ENCODE results near the gene AKAP5. TPM values are rescaled to one million over a fixed set of nuclear protein-coding genes. Genes with fewer than 3 reads are reported as not detected.
A peak's percentile ranks its signal among the peaks of the same experiment; 100 is the strongest.

Gene AKAP5
- total RNA-seq, 1 donor from 2014 or later, result 0.15 TPM

- H3K4me3 Mint-ChIP-seq (ENCODE audit: unreplicated experiment), result peak overlapping the region; percentile 92
- H3K27ac Mint-ChIP-seq (ENCODE audit: unreplicated experiment), result no peak overlapping the region
- no peak for TF ChIP-seq CTCF (IDR thresholded peaks at IDR 0.05; ENCODE audit: partially characterized antibody, unreplicated experiment)
- no peaks in the 10 kb centered on the region for H3K36me3 Mint-ChIP-seq (ENCODE audit: unreplicated experiment)
- no peaks in the 10 kb centered on the region for H3K4me1 Mint-ChIP-seq (ENCODE audit: low read depth, unreplicated experiment)
- peaks cover 6% of the 10 kb centered on the region for H3K27me3 Mint-ChIP-seq (ENCODE audit: unreplicated experiment)
- peaks cover 2% of the 10 kb centered on the region for H3K9me3 Mint-ChIP-seq (ENCODE audit: unreplicated experiment)
- no peak for DNase-seq
Measured at GRCh38 chr14:64464651-64465050, 648 bp upstream of the AKAP5 start.

GRCh38 chr14:64465831-64466554 lies 694 bp downstream of the AKAP5 start:
- no peaks in the 10 kb centered on the region for H3K4me1 Mint-ChIP-seq (ENCODE audit: low read depth, unreplicated experiment)
- no peaks in the 10 kb centered on the region for H3K36me3 Mint-ChIP-seq (ENCODE audit: unreplicated experiment)
- DNase-seq, result no peak
- no peak overlapping the region for H3K27ac Mint-ChIP-seq (ENCODE audit: unreplicated experiment)
- H3K9me3 Mint-ChIP-seq (ENCODE audit: unreplicated experiment), result peaks cover 2% of the 10 kb centered on the region
- peak overlapping the region; percentile 79 for H3K4me3 Mint-ChIP-seq (ENCODE audit: unreplicated experiment)
- peaks cover 6% of the 10 kb centered on the region for H3K27me3 Mint-ChIP-seq (ENCODE audit: unreplicated experiment)
- no peak for TF ChIP-seq CTCF (IDR thresholded peaks at IDR 0.05; ENCODE audit: partially characterized antibody, unreplicated experiment)

- no peak for TF ChIP-seq CTCF (IDR thresholded peaks at IDR 0.05; ENCODE audit: partially characterized antibody, unreplicated experiment)
- no peak overlapping the region for H3K4me3 Mint-ChIP-seq (ENCODE audit: unreplicated experiment)
- peaks cover 6% of the 10 kb centered on the region for H3K27me3 Mint-ChIP-seq (ENCODE audit: unreplicated experiment)
- no peak for DNase-seq
- H3K4me1 Mint-ChIP-seq (ENCODE audit: low read depth, unreplicated experiment), result no peaks in the 10 kb centered on the region
- H3K27ac Mint-ChIP-seq (ENCODE audit: unreplicated experiment), result no peak overlapping the region
- H3K9me3 Mint-ChIP-seq (ENCODE audit: unreplicated experiment), result peaks cover 2% of the 10 kb centered on the region
- H3K36me3 Mint-ChIP-seq (ENCODE audit: unreplicated experiment), result no peaks in the 10 kb centered on the region
Measured at GRCh38 chr14:64467101-64467500, 1.8 kb downstream of the AKAP5 start.

GRCh38 chr14:64467566-64467965 lies 2.3 kb downstream of the AKAP5 start:
- H3K27ac Mint-ChIP-seq (ENCODE audit: unreplicated experiment), result no peak overlapping the region
- H3K4me3 Mint-ChIP-seq (ENCODE audit: unreplicated experiment), result no peak overlapping the region
- H3K27me3 Mint-ChIP-seq (ENCODE audit: unreplicated experiment), result peaks cover 6% of the 10 kb centered on the region
- no peaks in the 10 kb centered on the region for H3K4me1 Mint-ChIP-seq (ENCODE audit: low read depth, unreplicated experiment)
- DNase-seq, result no peak
- TF ChIP-seq CTCF (IDR thresholded peaks at IDR 0.05; ENCODE audit: partially characterized antibody, unreplicated experiment), result no peak
- no peaks in the 10 kb centered on the region for H3K36me3 Mint-ChIP-seq (ENCODE audit: unreplicated experiment)
- peaks cover 2% of the 10 kb centered on the region for H3K9me3 Mint-ChIP-seq (ENCODE audit: unreplicated experiment)

- H3K36me3 Mint-ChIP-seq (ENCODE audit: unreplicated experiment), result no peaks in the 10 kb centered on the region
- no peak for DNase-seq
- no peak overlapping the region for H3K27ac Mint-ChIP-seq (ENCODE audit: unreplicated experiment)
- peaks cover 2% of the 10 kb centered on the region for H3K9me3 Mint-ChIP-seq (ENCODE audit: unreplicated experiment)
- no peak for TF ChIP-seq CTCF (IDR thresholded peaks at IDR 0.05; ENCODE audit: partially characterized antibody, unreplicated experiment)
- peaks cover 6% of the 10 kb centered on the region for H3K27me3 Mint-ChIP-seq (ENCODE audit: unreplicated experiment)
- no peaks in the 10 kb centered on the region for H3K4me1 Mint-ChIP-seq (ENCODE audit: low read depth, unreplicated experiment)
- H3K4me3 Mint-ChIP-seq (ENCODE audit: unreplicated experiment), result no peak overlapping the region
Measured at GRCh38 chr14:64468451-64468850, 3.2 kb downstream of the AKAP5 start.

Measured in glutamatergic neuron (in vitro differentiated cells).